Naive thymus-derived CD4-positive, alpha-beta T cell (primary cell): Measurements from ENCODE around the gene SFXN5. TPM values are rescaled to one million over a fixed set of nuclear protein-coding genes. Genes with fewer than 3 reads are reported as not detected.

Experiments used
- ATAC-seq: fragments of 150-1000 bp; cut with Tn5 transposase; 2 replicates; pipeline ENCODE4 v1.10.0; 2021; ENCODE audit warnings: mild to moderate bottlenecking, moderate library complexity
- CTCF ChIA-PET: fragments of 350-600 bp; sonication (Branson Sonifier 250); formaldehyde crosslinking; loops from one replicate; lab custom pipeline; 2021; ENCODE audit warnings: antibody characterized with exemption; lab: Charles Lee
- POLR2A ChIA-PET: fragments of 350-600 bp; sonication (Branson Sonifier 250); formaldehyde crosslinking; loops from one replicate; lab custom pipeline; 2021; ENCODE audit warnings: antibody characterized with exemption, inconsistent platforms; lab: Charles Lee
- DNase-seq, 9 donors: peaks; one replicate each; pipeline versions ENCODE4 v3.0.0 to v3.0.0-alpha.2; 2020 to 2022; ENCODE audit warnings: mixed read lengths in 1 of 9
- H3K27ac ChIP-seq: one replicate; pipeline ENCODE4 v1.7.0; 2013; ENCODE audit warnings: mild to moderate bottlenecking, low read depth, low read length, moderate library complexity
- H3K27me3 ChIP-seq, 2 donors: one replicate each; pipeline ENCODE4 v1.7.0; 2013; ENCODE audit warnings: low read length in 2 of 2, mild to moderate bottlenecking in 2 of 2, moderate library complexity in 2 of 2; ENCODE audit not compliant: control insufficient read depth in 2 of 2, insufficient read depth in 2 of 2
- H3K36me3 ChIP-seq, 3 experiments: 1 replicate in 2 of 3; 2 replicates in 1 of 3; pipeline ENCODE4 v1.7.0; 2013; ENCODE audit warnings: low read length in 3 of 3, mild to moderate bottlenecking in 3 of 3, moderate library complexity in 1 of 3; ENCODE audit not compliant: insufficient read depth in 3 of 3, control insufficient read depth in 2 of 3
- H3K4me1 ChIP-seq, 2 donors: one replicate each; pipeline ENCODE4 v1.7.0; 2013; ENCODE audit warnings: low read length in 2 of 2, mild to moderate bottlenecking in 2 of 2, moderate library complexity in 1 of 2; ENCODE audit not compliant: control insufficient read depth in 2 of 2, insufficient read depth in 2 of 2
- H3K4me3 ChIP-seq: 2 replicates; pipeline ENCODE4 v1.7.0; 2013; ENCODE audit warnings: mild to moderate bottlenecking, low read length
- H3K9me3 ChIP-seq, 3 experiments: 1 replicate in 2 of 3; 2 replicates in 1 of 3; pipeline ENCODE4 v1.7.0; 2013; ENCODE audit warnings: low read length in 3 of 3; ENCODE audit not compliant: control insufficient read depth in 2 of 3
- H3K27ac Mint-ChIP-seq, 9 donors: one replicate each; pipeline ENCODE4 v1.8.0; 2020 to 2022; ENCODE audit warnings: mixed read lengths in 9 of 9, mild to moderate bottlenecking in 8 of 9, moderate library complexity in 5 of 9, inconsistent platforms in 2 of 9
- H3K27me3 Mint-ChIP-seq, 5 donors: one replicate each; pipeline ENCODE4 v1.8.0; 2021 to 2022; ENCODE audit warnings: mixed read lengths in 5 of 5, mild to moderate bottlenecking in 1 of 5
- H3K36me3 Mint-ChIP-seq, 5 donors: one replicate each; pipeline ENCODE4 v1.8.0; 2020 to 2022; ENCODE audit warnings: mixed read lengths in 5 of 5, mild to moderate bottlenecking in 3 of 5, inconsistent platforms in 1 of 5
- H3K4me1 Mint-ChIP-seq, 7 donors: one replicate each; pipeline ENCODE4 v1.8.0; 2020 to 2022; ENCODE audit warnings: mixed read lengths in 7 of 7, mild to moderate bottlenecking in 3 of 7, inconsistent platforms in 1 of 7
- H3K4me3 Mint-ChIP-seq, 10 donors: one replicate each; pipeline ENCODE4 v1.8.0; 2020 to 2022; ENCODE audit warnings: mild to moderate bottlenecking in 10 of 10, mixed read lengths in 10 of 10, moderate library complexity in 6 of 10, inconsistent platforms in 2 of 10
- H3K9me3 Mint-ChIP-seq, 11 donors: one replicate each; pipeline ENCODE4 v1.8.0; 2020 to 2022; ENCODE audit warnings: mixed read lengths in 11 of 11, mild to moderate bottlenecking in 4 of 11, inconsistent platforms in 1 of 11, moderate library complexity in 1 of 11
- intact Hi-C, 2 donors: fragments of 100-400 bp; cut with micrococcal nuclease; formaldehyde crosslinking; loops; one replicate each; pipeline ENCODE4 v1.15.1; 2023
- polyA plus RNA-seq, 2 donors: library from polyadenylated mRNA; unstranded; fragments of 300-500 nt; fragmentation: Illumina TruSeq; gene quantifications; one replicate each; pipeline ENCODE4 v1.2.3, GENCODE V29; 2021
- total RNA-seq, 6 experiments: library from RNA in 5 of 6; stranded (reverse) in 5 of 6; gene quantifications; 1 replicate in 5 of 6; 2 replicates in 1 of 6; pipeline ENCODE4 v1.2.3 and lab custom pipeline; 2021 to 2026

SFXN5 gene
- total and polyA plus RNA-seq, 7 experiments from 2014 or later, result 2.2 to 17.4 (median 9.1) TPM

GRCh38 chr2:72969706-72970105 is 101.8 kb downstream of the SFXN5 start:
- no peaks in the 10 kb centered on the region for H3K27me3 ChIP-seq
- H3K27me3 Mint-ChIP-seq, result peaks cover 0 to 5% (median 0%) of the 10 kb centered on the region in 5 donors
- intact Hi-C loops, result loop anchor here in 1 of 2 donors (10.0 kb wide), 1 partner anchor 195 kb away; no protein-coding TSS in a partner anchor
- no peaks in the 10 kb centered on the region for H3K9me3 ChIP-seq
- peaks cover 0 to 1% (median 0%) of the 10 kb centered on the region in 7 donors for H3K4me1 Mint-ChIP-seq
- ChIA-PET POLR2A (no interaction called here), CTCF (interaction anchor here (0.7 kb wide), 1 partner anchor 1595 kb away, joined by 5 read pairs; no protein-coding TSS in a partner anchor)
- no peaks in the 10 kb centered on the region for H3K9me3 Mint-ChIP-seq
- no peak for DNase-seq
- H3K4me3 Mint-ChIP-seq, result no peak overlapping the region
- no peak overlapping the region for H3K27ac ChIP-seq
- H3K36me3 ChIP-seq, result no peaks in the 10 kb centered on the region
- peaks cover 0 to 3% (median 0%) of the 10 kb centered on the region in 5 donors for H3K36me3 Mint-ChIP-seq
- no peaks in the 10 kb centered on the region for H3K4me1 ChIP-seq
- H3K27ac Mint-ChIP-seq, result no peak overlapping the region
- H3K4me3 ChIP-seq, result no peak overlapping the region
- no peak for ATAC-seq

DNA sequence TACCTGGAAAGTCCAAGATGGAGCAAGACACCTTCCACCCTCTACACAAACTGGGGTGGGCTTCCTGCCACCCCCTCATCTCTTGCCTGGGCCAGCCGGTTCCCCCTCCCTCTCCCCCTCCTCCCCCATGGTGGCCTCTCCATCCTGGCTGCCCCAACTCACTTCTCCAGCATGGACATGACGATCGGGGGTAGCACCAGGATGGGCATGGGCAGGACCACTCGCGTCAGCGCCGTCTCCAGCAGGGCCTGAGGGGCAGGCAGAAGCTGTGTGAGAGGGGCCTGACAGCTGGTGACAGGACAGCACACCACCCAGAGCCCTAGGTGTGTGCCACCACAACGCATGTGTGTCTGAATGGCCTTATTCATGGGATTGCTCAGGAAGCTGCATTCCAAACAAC is 103.2 kb downstream of the SFXN5 start:
- no peak for DNase-seq
- H3K4me1 ChIP-seq, result no peaks in the 10 kb centered on the region
- peaks cover 0 to 1% (median 0%) of the 10 kb centered on the region in 7 donors for H3K4me1 Mint-ChIP-seq
- POLR2A ChIA-PET, result no interaction called here
- H3K27me3 Mint-ChIP-seq, result no peaks in the 10 kb centered on the region
- no peak overlapping the region for H3K27ac ChIP-seq
- CTCF ChIA-PET, result interaction anchor here (0.6 kb wide), 1 partner anchor 52 kb away, joined by 3 read pairs; no protein-coding TSS in a partner anchor
- H3K4me3 Mint-ChIP-seq, result no peak overlapping the region
- intact Hi-C loops, result no loop called here
- no peak for ATAC-seq
- H3K36me3 Mint-ChIP-seq, result no peaks in the 10 kb centered on the region
- no peak overlapping the region for H3K27ac Mint-ChIP-seq
- no peaks in the 10 kb centered on the region for H3K36me3 ChIP-seq
- H3K9me3 ChIP-seq, result no peaks in the 10 kb centered on the region
- no peak overlapping the region for H3K4me3 ChIP-seq
- no peaks in the 10 kb centered on the region for H3K9me3 Mint-ChIP-seq
- no peaks in the 10 kb centered on the region for H3K27me3 ChIP-seq

DNA sequence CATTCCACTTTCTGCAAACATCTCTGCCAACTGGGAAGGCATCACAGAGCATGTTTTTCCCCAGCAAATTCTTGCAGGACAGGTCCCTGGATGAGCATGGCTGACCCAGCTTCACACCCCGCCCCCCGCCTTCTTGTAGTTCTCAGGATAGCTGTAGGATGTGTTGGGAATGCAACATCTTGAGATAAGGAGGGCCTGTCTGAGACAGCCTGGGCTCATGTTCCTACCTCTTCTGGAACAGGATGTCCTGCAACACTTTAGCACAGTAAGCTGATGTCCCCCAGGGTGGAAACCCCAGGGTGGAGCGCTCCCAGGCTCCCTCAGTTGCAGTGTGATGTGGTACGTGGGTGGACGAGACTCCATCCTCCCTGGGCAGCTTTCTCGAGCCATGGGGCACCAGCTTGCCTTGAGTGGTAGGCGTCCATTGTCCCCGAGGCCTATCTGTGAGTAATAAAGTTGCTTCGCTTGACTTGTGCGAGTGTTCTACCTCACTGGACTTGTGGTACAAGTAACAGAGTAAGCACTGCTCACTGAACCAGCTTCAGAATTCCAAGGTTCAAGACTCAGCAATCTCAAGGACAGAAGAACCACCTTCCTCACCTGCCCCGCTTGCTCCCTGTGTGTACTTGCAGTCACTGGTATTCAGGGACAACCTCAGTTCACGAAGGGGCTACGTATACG is 105.6 kb downstream of the SFXN5 start:
- intact Hi-C loops, result no loop called here
- no peak overlapping the region for H3K27ac Mint-ChIP-seq
- Histone ChIP-seq H3K4me3 (no peak overlapping the region), H3K27me3 (no peaks in the 10 kb centered on the region), H3K27ac (no peak overlapping the region), H3K4me1 (no peaks in the 10 kb centered on the region), H3K9me3 (no peaks in the 10 kb centered on the region), H3K36me3 (no peaks in the 10 kb centered on the region)
- no peak overlapping the region for H3K4me3 Mint-ChIP-seq
- no peaks in the 10 kb centered on the region for H3K9me3 Mint-ChIP-seq
- H3K36me3 Mint-ChIP-seq, result no peaks in the 10 kb centered on the region
- no peaks in the 10 kb centered on the region for H3K27me3 Mint-ChIP-seq
- ChIA-PET CTCF (no interaction called here), POLR2A (no interaction called here)
- no peak for DNase-seq
- no peak for ATAC-seq
- peaks cover 0 to 1% (median 0%) of the 10 kb centered on the region in 7 donors for H3K4me1 Mint-ChIP-seq

DNA sequence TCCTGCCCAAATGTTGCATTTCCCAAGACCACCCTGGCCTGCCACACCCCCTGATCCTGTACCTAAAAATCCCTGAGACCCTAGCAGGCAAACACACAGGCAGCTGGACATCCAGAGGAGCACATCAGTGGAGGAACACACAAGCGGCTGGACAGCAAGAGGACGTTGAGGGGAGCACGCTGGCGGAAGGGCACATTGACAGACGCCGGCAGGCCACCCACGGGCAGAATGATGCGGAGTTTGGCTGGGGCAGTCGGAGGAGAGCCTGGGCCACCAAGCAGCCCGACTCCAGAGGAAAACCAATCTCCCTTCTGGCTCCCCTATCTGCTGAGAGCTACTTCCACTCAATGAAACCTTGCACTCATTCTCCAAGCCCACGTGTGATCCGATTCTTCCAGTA is 106.5 kb downstream of the SFXN5 start:
- no peaks in the 10 kb centered on the region for H3K36me3 ChIP-seq
- H3K4me1 ChIP-seq, result no peaks in the 10 kb centered on the region
- H3K36me3 Mint-ChIP-seq, result no peaks in the 10 kb centered on the region
- intact Hi-C loops, result no loop called here
- no peak overlapping the region for H3K27ac Mint-ChIP-seq
- H3K9me3 ChIP-seq, result no peaks in the 10 kb centered on the region
- H3K4me1 Mint-ChIP-seq, result peaks cover 0 to 7% (median 0%) of the 10 kb centered on the region in 7 donors
- no peaks in the 10 kb centered on the region for H3K27me3 ChIP-seq
- ATAC-seq (no peak), DNase-seq (no peak)
- no peak overlapping the region for H3K4me3 Mint-ChIP-seq
- no peak overlapping the region for H3K4me3 ChIP-seq
- CTCF ChIA-PET, result interaction anchor here (0.6 kb wide), 1 partner anchor 219 kb away, joined by 3 read pairs; no protein-coding TSS in a partner anchor
- no peak overlapping the region for H3K27ac ChIP-seq
- H3K9me3 Mint-ChIP-seq, result no peaks in the 10 kb centered on the region
- H3K27me3 Mint-ChIP-seq, result no peaks in the 10 kb centered on the region
- POLR2A ChIA-PET, result no interaction called here

DNA sequence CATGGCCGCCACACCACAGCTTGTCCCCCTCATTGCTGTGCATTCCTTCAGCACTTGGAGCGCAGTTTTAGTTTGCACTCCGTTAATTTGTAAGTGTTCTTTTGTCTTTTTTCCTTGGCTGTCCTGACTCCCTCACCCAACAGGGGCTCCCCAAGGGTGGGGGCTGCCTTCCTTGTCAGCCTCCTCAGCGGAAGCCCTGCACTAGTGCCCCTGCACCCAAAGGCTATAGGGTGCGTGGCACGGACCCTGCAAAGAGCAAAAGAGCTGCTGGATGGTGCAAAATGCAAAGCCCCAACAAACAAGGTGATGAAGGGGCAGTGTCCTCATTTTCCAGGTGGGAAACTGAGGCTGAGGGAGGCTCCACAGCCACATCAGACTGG is 107.4 kb downstream of the SFXN5 start:
- Histone ChIP-seq H3K4me3 (no peak overlapping the region), H3K27me3 (no peaks in the 10 kb centered on the region), H3K9me3 (no peaks in the 10 kb centered on the region), H3K27ac (no peak overlapping the region), H3K4me1 (no peaks in the 10 kb centered on the region), H3K36me3 (no peaks in the 10 kb centered on the region)
- DNase-seq (no peak), ATAC-seq (no peak)
- no peak overlapping the region for H3K27ac Mint-ChIP-seq
- no peaks in the 10 kb centered on the region for H3K9me3 Mint-ChIP-seq
- no peak overlapping the region for H3K4me3 Mint-ChIP-seq
- no peaks in the 10 kb centered on the region for H3K36me3 Mint-ChIP-seq
- H3K27me3 Mint-ChIP-seq, result no peaks in the 10 kb centered on the region
- ChIA-PET CTCF (no interaction called here), POLR2A (interaction anchor here (0.6 kb wide), 1 partner anchor 1194 kb away, joined by 3 read pairs; no protein-coding TSS in a partner anchor)
- intact Hi-C loops, result no loop called here
- peaks cover 0 to 13% (median 0%) of the 10 kb centered on the region in 7 donors for H3K4me1 Mint-ChIP-seq

- H3K27ac ChIP-seq, result no peak overlapping the region
- no peak for ATAC-seq
- no peaks in the 10 kb centered on the region for H3K9me3 ChIP-seq
- H3K27me3 ChIP-seq, result no peaks in the 10 kb centered on the region
- POLR2A ChIA-PET, result interaction anchor here (0.6 kb wide), 1 partner anchor 1194 kb away, joined by 3 read pairs; no protein-coding TSS in a partner anchor
- no peak overlapping the region for H3K4me3 ChIP-seq
- Mint-ChIP-seq H3K9me3 (no peaks in the 10 kb centered on the region), H3K4me1 (peaks cover 0 to 12% (median 0%) of the 10 kb centered on the region in 7 donors), H3K27ac (no peak overlapping the region), H3K4me3 (no peak overlapping the region), H3K27me3 (no peaks in the 10 kb centered on the region), H3K36me3 (no peaks in the 10 kb centered on the region)
- intact Hi-C loops, result no loop called here
- no peaks in the 10 kb centered on the region for H3K36me3 ChIP-seq
- CTCF ChIA-PET, result no interaction called here
- H3K4me1 ChIP-seq, result no peaks in the 10 kb centered on the region
- DNase-seq, result no peak
Observed at GRCh38 chr2:72963423-72964145, 107.9 kb downstream of the SFXN5 start.
